ENCODE measurements around the gene EFCAB6. TPM values are rescaled to one million over a fixed set of nuclear protein-coding genes. Genes with fewer than 3 reads are reported as not detected.

Gene EFCAB6
- total RNA-seq, 1 donor from 2014 or later: 3.6 TPM

DNA sequence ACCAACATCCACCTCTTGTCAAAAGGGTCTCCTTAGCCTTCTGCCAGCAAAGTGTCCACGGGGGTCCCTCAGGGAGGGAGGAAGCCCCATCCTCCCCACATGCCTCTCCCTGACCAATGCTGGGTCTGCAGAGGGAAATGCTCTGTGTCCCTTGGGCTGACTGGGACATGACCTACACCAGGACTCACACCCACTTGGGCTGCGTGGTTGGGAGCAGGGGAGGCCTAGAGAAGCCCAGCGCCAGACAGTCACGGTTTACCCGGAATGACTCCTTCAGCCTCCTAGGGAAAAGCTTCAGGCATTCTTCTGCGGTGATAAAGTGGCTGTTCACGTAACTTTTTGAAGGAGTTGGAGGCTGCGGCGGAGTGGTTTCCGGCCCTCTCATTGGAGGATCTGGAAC lies 180.3 kb downstream of the EFCAB6 start:
- no peak overlapping the region for H3K27ac ChIP-seq
- DNase-seq (no peak), ATAC-seq (no peak)
- H3K27me3 ChIP-seq: no peaks in the 10 kb centered on the region
- H3K9me3 ChIP-seq: no peaks in the 10 kb centered on the region
- H3K36me3 ChIP-seq: no peaks in the 10 kb centered on the region
- intact Hi-C loops (cut with DNase I): no loop called here
- H3K4me3 ChIP-seq: no peak overlapping the region
- TF ChIP-seq, protein P1, sequence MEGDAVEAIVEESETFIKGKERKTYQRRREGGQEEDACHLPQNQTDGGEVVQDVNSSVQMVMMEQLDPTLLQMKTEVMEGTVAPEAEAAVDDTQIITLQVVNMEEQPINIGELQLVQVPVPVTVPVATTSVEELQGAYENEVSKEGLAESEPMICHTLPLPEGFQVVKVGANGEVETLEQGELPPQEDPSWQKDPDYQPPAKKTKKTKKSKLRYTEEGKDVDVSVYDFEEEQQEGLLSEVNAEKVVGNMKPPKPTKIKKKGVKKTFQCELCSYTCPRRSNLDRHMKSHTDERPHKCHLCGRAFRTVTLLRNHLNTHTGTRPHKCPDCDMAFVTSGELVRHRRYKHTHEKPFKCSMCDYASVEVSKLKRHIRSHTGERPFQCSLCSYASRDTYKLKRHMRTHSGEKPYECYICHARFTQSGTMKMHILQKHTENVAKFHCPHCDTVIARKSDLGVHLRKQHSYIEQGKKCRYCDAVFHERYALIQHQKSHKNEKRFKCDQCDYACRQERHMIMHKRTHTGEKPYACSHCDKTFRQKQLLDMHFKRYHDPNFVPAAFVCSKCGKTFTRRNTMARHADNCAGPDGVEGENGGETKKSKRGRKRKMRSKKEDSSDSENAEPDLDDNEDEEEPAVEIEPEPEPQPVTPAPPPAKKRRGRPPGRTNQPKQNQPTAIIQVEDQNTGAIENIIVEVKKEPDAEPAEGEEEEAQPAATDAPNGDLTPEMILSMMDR (IDR thresholded peaks at IDR 0.05): no peak
- H3K4me1 ChIP-seq: no peaks in the 10 kb centered on the region

DNA sequence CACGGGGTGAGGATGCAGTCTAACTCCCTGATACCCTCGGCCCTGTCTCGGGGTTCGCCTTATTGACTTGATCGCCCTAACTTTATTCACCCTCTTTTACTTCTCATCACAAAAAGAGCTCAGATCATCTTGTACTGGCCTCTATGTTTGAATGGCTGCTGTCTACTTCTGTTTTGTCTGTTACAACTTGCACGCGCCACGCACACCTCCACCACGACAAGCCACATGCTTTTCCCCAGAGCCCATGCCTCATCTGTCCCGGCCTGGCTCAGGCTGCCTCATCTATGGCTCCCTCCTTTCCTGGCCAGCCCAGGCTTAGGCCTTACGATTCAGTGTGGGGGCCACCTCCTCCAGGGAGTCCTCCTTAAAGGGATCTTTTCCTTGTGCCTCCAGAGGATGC lies 180.9 kb downstream of the EFCAB6 start:
- H3K4me3 ChIP-seq: no peak overlapping the region
- H3K27me3 ChIP-seq: no peaks in the 10 kb centered on the region
- no peaks in the 10 kb centered on the region for H3K4me1 ChIP-seq
- TF ChIP-seq, protein P1 (IDR thresholded peaks at IDR 0.05): no peak
- H3K9me3 ChIP-seq: no peaks in the 10 kb centered on the region
- H3K36me3 ChIP-seq: no peaks in the 10 kb centered on the region
- ATAC-seq: no peak
- DNase-seq: no peak
- no peak overlapping the region for H3K27ac ChIP-seq
- intact Hi-C loops (cut with DNase I): no loop called here

DNA sequence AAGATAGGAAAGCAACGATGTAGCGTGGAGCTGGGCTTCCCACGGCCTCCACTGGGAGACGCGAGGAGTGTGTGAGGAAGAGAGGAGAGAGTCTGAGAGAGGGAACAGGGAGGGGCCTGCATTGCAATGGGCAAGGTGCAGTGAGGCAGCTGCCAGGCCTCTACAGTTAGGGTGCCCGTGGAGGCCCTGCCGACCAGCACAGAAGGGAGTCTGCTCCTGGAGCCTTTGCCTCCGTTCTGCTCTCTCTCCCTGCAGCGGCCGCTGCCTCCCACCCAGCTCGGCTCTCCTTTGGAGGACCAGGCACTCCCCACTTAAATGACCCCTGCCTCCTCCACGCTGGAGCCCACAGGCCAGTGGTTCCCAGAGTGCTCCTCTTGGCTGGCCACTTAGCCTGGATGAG lies 181.7 kb downstream of the EFCAB6 start:
- Histone ChIP-seq H3K27me3 (no peaks in the 10 kb centered on the region), H3K27ac (no peak overlapping the region), H3K36me3 (no peaks in the 10 kb centered on the region), H3K9me3 (no peaks in the 10 kb centered on the region), H3K4me1 (no peaks in the 10 kb centered on the region), H3K4me3 (no peak overlapping the region)
- DNase-seq (no peak), ATAC-seq (no peak)
- intact Hi-C loops (cut with DNase I): no loop called here
- TF ChIP-seq, protein P1 (IDR thresholded peaks at IDR 0.05): no peak

DNA sequence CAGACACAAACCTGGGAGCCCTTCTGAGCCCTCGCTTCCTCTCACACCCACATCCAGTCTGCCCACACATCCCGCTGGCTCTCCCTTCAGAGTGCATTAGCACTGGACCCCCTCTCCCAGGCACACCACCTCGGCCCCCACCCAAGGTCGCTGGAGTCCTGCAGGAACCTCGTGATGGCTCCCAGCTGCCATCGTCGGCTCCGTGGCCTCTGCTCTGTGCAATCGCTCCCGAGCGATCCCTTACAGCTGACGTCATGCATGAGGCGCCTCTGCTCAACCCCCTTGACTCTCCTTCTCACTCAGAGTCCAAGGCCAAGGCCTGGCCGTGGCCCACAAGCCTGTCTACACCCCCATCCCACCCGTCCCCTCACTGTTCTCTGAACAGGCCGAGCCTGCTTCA lies 183.9 kb downstream of the EFCAB6 start:
- Histone ChIP-seq H3K27ac (no peak overlapping the region), H3K27me3 (no peaks in the 10 kb centered on the region), H3K9me3 (no peaks in the 10 kb centered on the region), H3K36me3 (no peaks in the 10 kb centered on the region), H3K4me3 (no peak overlapping the region), H3K4me1 (no peaks in the 10 kb centered on the region)
- TF ChIP-seq, protein P1 (IDR thresholded peaks at IDR 0.05): no peak
- no peak for DNase-seq
- intact Hi-C loops (cut with DNase I): no loop called here
- no peak for ATAC-seq

DNA sequence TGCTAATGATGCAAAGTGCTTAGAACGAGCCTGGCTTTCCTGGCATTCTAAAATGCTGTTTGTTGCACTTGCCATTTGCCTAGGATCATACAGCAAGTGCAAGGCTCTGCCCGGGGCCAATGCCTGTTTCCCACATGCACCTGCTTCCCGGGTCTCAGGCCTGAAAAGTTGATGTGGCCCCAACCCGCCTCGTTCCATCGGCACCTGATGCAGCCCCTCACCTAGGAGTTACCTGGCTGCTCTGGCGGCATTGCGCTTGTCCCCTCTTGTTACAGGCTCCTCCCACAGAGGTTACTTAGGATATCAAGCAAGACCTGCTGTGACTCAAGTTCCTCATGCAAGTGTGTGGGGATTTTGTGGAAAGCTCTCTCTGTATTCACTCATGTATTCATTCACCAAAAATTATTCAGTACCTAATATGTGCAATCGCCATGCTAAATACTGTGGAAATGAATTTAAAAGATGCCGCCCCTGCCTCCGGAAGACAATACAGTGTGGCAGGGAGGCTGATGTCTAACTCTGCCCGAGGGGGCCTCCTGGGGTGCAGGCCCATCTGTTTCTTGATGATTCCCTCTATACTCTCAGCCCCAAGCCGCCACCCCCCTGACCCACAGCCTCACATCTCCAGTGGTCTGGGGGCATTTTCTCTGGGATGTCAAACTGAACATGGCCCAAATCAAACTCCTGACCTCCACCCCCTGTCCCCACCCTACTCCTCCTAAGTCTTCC lies 184.5 kb downstream of the EFCAB6 start:
- no peak for ATAC-seq
- Histone ChIP-seq H3K4me3 (no peak overlapping the region), H3K36me3 (no peaks in the 10 kb centered on the region), H3K4me1 (no peaks in the 10 kb centered on the region), H3K27ac (no peak overlapping the region), H3K27me3 (no peaks in the 10 kb centered on the region), H3K9me3 (no peaks in the 10 kb centered on the region)
- DNase-seq: no peak
- intact Hi-C loops (cut with DNase I): no loop called here
- TF ChIP-seq, protein P1 (IDR thresholded peaks at IDR 0.05): no peak

DNA sequence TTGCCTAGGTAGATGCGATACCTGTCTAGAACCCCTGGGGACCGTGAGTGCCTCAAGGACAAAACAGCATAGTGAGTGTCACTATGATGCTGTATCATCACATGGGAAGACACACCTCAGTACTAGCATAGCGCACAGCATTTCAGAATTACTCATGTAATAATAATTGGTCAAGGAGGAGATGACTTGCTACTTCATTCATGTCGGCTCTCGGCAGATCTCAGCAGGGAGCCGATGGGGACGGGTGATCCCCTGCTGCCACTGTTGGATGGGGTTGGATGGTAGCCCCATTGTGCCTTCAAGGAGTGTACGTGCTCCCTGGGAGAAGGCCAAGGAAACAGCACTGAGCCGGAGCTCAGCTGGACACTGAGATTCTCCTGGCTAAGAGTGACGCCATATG lies 186.9 kb downstream of the EFCAB6 start:
- DNase-seq (no peak), ATAC-seq (no peak)
- H3K4me1 ChIP-seq: no peaks in the 10 kb centered on the region
- H3K27me3 ChIP-seq: no peaks in the 10 kb centered on the region
- no peak overlapping the region for H3K4me3 ChIP-seq
- H3K9me3 ChIP-seq: no peaks in the 10 kb centered on the region
- intact Hi-C loops (cut with DNase I): no loop called here
- H3K36me3 ChIP-seq: no peaks in the 10 kb centered on the region
- no peak overlapping the region for H3K27ac ChIP-seq
- TF ChIP-seq, protein P1 (IDR thresholded peaks at IDR 0.05): no peak

Measured in upper lobe of right lung (tissue), 1 donor.